Muscle layer of duodenum (tissue), 2 donors: ENCODE results near the gene ZNF579.
"Not testable (repeated sequence)": the region's sequence is repeated elsewhere in the genome, so short reads cannot be mapped to it uniquely, and the experiment has no call there.

Source experiments
- H3K27ac ChIP-seq: one replicate; pipeline ENCODE4 v1.7.0; 2013; ENCODE audit warnings: mild to moderate bottlenecking, low read length
- H3K27me3 ChIP-seq: one replicate; pipeline ENCODE4 v1.7.0; 2013; ENCODE audit warnings: low read depth, mild to moderate bottlenecking, control low read depth, low read length
- H3K36me3 ChIP-seq, 2 donors: one replicate each; pipeline ENCODE4 v1.7.0; 2013; ENCODE audit warnings: low read length in 2 of 2, control low read depth in 1 of 2, mild to moderate bottlenecking in 1 of 2; ENCODE audit not compliant: insufficient read depth in 2 of 2, control insufficient read depth in 1 of 2
- H3K4me1 ChIP-seq, 2 donors: one replicate each; pipeline ENCODE4 v1.7.0; 2013; ENCODE audit warnings: low read length in 2 of 2, mild to moderate bottlenecking in 2 of 2, control low read depth in 1 of 2, moderate library complexity in 1 of 2; ENCODE audit not compliant: insufficient read depth in 2 of 2, control insufficient read depth in 1 of 2
- H3K4me3 ChIP-seq, 2 donors: one replicate each; pipeline ENCODE4 v1.7.0; 2013; ENCODE audit warnings: low read length in 2 of 2, low read depth in 1 of 2, mild to moderate bottlenecking in 1 of 2
- H3K9me3 ChIP-seq, 2 donors: one replicate each; pipeline ENCODE4 v1.7.0; 2013; ENCODE audit warnings: low read length in 2 of 2, control low read depth in 1 of 2, mild to moderate bottlenecking in 1 of 2; ENCODE audit not compliant: control insufficient read depth in 1 of 2
- donor health status: healthy.

ZNF579 gene

DNA sequence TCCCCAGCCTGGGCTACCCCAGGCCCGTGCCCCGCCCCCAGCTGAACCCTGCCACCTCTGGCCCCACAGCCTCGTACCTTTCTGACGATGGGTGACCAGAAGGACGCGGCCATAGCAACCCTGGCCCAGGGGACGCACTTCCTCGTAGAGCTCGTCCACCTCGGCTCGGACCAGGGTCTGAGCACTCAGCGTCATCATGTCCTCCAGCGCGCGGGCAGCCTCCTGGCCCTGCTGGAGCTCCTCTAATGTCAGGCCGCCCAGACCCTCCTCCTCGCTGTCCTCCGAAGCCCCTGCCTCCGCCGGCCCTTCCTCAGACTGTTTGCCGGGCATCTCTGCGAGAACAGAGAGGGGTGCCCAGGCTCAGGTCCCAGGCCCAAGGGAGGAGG is 44.7 kb downstream of the ZNF579 start:
- Histone ChIP-seq H3K27me3 (no peaks in the 10 kb centered on the region), H3K27ac (no peak overlapping the region), H3K4me3 (no peak overlapping the region), H3K4me1 (no peaks in the 10 kb centered on the region), H3K36me3 (no peaks in the 10 kb centered on the region), H3K9me3 (no peaks in the 10 kb centered on the region)

DNA sequence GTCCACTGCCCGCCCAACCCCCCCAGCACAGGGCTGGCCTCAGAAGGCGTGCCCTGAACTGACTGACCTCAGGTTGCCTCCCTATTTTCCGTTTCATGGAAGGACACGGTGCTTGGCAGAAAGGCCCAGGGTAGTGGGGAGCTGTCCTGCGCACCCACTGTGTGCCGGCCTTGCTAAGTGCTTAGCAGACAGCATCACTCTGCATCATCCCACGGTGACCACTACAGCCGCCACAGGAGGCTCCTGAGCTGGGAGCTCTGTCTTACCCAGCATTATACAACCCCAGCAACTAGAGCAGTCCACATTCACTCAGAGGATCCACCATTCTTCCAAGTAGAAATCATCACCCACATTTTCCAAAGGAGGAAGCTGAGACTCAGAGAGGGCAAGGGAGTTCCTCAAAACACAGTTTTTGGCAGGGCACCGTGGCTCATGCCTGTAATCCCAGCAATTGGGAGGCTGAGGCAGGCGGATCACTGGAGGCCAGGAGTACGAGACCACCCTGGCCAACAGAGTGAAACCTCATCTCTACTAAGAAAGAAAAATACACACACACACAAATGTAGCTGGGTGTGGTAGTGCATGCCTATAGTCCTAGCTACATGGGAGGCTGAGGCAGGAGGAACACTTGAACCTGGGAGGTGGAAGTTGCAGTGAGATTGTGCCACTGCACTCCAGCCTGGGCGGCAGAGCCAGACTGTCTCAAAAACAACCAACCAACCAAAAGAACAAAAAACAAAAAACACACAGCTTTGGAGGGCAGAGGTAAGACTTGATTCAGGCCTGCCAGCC is 45.3 kb downstream of the ZNF579 start:
- Histone ChIP-seq H3K4me3 (no peak overlapping the region), H3K36me3 (no peaks in the 10 kb centered on the region), H3K27me3 (no peaks in the 10 kb centered on the region), H3K4me1 (no peaks in the 10 kb centered on the region), H3K27ac (no peak overlapping the region), H3K9me3 (no peaks in the 10 kb centered on the region)

DNA sequence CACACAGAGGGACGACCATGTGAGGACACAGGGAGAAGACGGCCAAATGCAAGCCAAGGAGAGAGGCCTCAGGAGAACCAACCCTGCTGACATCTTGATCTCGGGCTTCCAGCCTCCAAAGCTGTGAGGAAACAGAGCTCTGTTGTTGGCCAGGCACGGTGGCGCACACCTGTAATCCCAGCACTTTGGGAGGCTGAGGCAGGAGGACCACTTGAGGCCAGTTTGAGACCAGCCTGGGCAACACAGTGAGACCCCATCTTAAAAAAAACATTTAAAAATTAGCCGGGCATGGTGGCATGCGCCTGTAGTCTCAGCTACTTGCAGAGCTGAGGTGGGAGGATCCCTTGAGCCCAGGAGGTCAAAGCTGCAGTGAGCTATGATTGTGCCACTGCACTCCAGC is 46.4 kb downstream of the ZNF579 start:
- H3K4me1 ChIP-seq, H3K9me3 ChIP-seq, H3K4me3 ChIP-seq, H3K27ac ChIP-seq, H3K36me3 ChIP-seq, H3K27me3 ChIP-seq: not testable (repeated sequence)

DNA sequence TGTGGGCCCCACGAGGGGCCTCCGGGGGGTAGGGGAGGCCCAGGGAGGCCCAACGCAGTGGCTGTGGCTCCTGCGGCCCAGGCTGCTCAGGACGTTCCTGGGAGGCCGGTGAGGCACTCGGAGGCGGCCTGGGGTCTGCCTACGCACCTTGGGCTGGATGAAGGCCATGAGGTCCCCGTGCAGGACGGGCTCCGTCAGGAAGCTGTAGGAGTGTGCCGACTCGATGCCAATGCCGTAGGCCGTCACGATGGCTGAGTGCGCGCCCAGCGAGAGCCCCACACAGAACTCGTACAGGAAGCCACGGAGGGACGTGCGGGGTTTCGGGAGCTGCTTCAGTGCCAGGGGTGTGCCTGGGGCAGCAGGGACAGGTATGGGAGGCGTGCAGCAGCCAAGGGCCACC is 49.7 kb downstream of the ZNF579 start:
- H3K9me3 ChIP-seq = no peaks in the 10 kb centered on the region
- H3K4me1 ChIP-seq = peaks cover 5 to 14% of the 10 kb centered on the region in 2 donors
- H3K27ac ChIP-seq = no peak overlapping the region
- H3K4me3 ChIP-seq = no peak overlapping the region
- H3K27me3 ChIP-seq = peaks cover 6% of the 10 kb centered on the region
- no peaks in the 10 kb centered on the region for H3K36me3 ChIP-seq

DNA sequence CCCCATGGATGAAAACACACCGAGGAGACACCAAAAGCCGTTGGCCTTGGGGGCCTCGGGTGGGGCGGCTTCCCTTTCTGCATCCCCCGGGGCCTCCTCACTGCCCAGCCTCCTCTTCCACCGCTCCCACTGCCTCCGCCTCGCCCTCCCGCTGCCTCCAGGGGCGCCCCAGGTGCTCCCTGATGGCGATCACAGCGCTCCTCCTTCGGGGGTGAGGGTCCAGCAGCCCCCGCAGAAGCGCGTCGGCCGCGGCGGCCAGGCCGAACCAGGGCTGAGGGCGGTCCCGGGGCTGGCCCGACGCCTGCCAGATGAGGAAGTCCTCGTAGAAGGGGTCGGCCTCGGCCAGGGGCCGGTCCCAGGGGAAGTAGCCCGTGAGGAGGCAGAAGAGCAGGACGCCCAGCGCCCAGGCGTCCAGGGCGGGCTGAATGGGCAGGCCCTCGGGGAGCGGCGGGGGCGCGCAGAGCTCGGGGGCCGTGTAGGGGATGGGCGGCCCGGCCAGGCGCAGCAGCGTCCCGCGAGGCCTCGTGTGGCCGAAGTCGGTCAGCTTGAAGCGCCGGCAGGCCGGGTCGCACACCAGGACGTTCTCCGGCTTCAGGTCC is 50.9 kb downstream of the ZNF579 start:
- Histone ChIP-seq H3K4me3 (no peak overlapping the region), H3K9me3 (no peaks in the 10 kb centered on the region), H3K36me3 (no peaks in the 10 kb centered on the region), H3K27me3 (peaks cover 6% of the 10 kb centered on the region), H3K27ac (no peak overlapping the region), H3K4me1 (peaks cover 5 to 15% of the 10 kb centered on the region in 2 donors)

DNA sequence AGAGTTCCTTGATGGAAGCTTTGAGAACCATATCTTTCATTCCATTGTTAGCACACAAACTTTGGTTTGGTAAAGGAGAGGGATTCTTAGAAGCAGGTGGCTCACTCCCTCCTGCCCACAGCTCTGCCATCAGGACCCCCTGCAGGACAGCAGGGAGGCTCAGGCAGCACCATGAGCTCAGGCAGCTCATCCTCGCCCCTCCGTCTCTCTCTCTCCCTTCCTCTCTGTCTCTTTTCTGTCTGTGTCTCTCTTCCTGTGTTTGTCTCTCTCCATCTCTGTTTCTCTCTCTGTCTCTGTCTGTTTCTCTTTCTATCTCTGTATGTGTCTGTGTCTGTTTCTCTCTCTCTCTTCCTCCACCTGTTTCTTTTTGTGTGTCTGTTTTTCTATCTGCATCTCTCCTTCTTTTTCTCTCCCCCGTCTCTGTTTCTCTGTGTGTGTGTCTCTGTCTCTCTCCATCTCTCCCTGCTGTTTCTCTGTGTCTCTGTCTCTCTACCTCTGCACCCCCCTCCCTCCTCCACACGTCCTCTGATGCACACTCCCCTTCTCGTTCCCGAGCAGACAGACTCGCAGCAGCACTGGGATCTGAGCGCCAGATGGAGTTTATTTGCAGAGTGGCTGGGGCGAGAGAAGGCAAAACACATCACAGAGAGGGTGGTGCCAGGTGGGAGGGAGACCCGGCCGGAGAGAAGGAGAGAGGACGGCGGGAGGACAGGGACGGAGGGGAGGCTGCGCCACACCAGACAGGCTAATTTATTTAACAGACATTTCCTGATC is 52.4 kb downstream of the ZNF579 start:
- Histone ChIP-seq H3K27ac (no peak overlapping the region), H3K9me3 (no peaks in the 10 kb centered on the region)

DNA sequence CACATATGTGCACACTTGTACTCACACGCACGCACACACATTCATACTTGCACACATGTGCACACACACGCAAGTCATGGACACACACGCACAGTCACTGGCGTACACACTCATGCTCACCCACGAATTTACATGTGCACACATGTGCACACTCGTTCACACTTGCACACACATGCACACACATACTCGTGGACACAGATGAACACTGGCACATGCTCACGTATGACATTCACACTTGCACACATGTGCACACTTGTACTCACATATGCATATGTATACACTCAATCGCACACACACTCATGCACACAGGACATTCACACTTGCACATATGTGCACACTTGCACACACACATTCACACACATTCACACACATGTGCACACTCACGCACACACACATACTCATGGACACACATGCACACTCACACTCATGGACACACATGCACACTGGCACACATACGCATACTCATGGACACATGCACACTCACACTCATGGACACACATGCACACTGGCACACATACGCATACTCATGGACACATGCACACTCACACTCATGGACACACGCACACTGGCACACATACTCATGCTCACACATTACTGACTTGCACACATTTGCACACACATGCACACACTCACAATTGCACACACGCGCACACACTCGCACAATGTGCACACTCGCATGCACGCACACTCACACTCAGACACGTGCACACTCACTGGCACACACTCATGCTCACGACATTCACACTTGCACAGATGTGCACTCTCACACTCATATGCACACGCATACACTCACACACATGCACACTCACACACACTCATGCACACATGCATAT is 53.2 kb downstream of the ZNF579 start:
- H3K4me3 ChIP-seq = no peak overlapping the region
- H3K36me3 ChIP-seq = no peaks in the 10 kb centered on the region
- peaks cover 6% of the 10 kb centered on the region for H3K27me3 ChIP-seq
- peaks cover 5 to 15% of the 10 kb centered on the region in 2 donors for H3K4me1 ChIP-seq
- H3K27ac ChIP-seq = no peak overlapping the region
- H3K9me3 ChIP-seq = no peaks in the 10 kb centered on the region

More for the DNA sequence above, 52.4 kb downstream of the ZNF579 start:
- Histone ChIP-seq H3K27me3 (peaks cover 6% of the 10 kb centered on the region), H3K4me3 (no peak overlapping the region), H3K4me1 (peaks cover 5 to 15% of the 10 kb centered on the region in 2 donors), H3K36me3 (no peaks in the 10 kb centered on the region)
